Cardiac septum (tissue), 1 donor: ENCODE measurements around the gene BICD1. TPM values are rescaled to one million over a fixed set of nuclear protein-coding genes. Genes with fewer than 3 reads are reported as not detected.
"Not testable (repeated sequence)": the region's sequence is repeated elsewhere in the genome, so short reads cannot be mapped to it uniquely, and the experiment has no call there.

Source experiments
- DNase-seq: peaks from one replicate; pipeline ENCODE4 v3.0.0-alpha.2; 2020; ENCODE audit warnings: low spot score
- intact Hi-C: fragments of 100-400 bp; cut with DNase I; formaldehyde crosslinking; loops from one replicate; pipeline ENCODE4 v1.14.0; 2022
- total RNA-seq: library from RNA; stranded (reverse); fragmentation: NEBNext Ultra II Directional; extraction: Animal tissue kit (Norgen Biotek cat#: 25700); gene quantifications from one replicate; pipeline ENCODE4 v1.2.1, GENCODE V29; 2021
- donor health status: DM: no; HTN: no; CAD: no.

BICD1 gene
- total RNA-seq, 1 donor from 2014 or later, result 19.8 TPM

- DNase-seq, intact Hi-C loops: not testable (repeated sequence)
Measured at GRCh38 chr12:32099275-32099674, 7.4 kb upstream of the BICD1 start.

- DNase-seq, result no peak
- intact Hi-C loops, result loop anchor here (10.0 kb wide), 1 partner anchor 366 kb away; no protein-coding TSS in a partner anchor
Measured at GRCh38 chr12:32100361-32100760, 6.3 kb upstream of the BICD1 start.

- intact Hi-C loops, result loop anchor here (10.0 kb wide), 1 partner anchor 366 kb away; no protein-coding TSS in a partner anchor
- DNase-seq, result no peak
Measured at GRCh38 chr12:32100888-32101287, 5.8 kb upstream of the BICD1 start.

GRCh38 chr12:32102234-32102633, 4.4 kb upstream of the BICD1 start:
- no peak for DNase-seq
- intact Hi-C loops, result loop anchor here (10.0 kb wide), 1 partner anchor 367 kb away; no protein-coding TSS in a partner anchor

GRCh38 chr12:32104572-32105355, 1.9 kb upstream of the BICD1 start:
- no peak for DNase-seq
- intact Hi-C loops, result loop anchor here (5.0 to 10.0 kb wide), 3 partner anchors 147 to 463 kb away; partner anchors contain the start of gene RESF1

GRCh38 chr12:32105986-32106516, 596 bp upstream of the BICD1 start:
- no peak for DNase-seq
- intact Hi-C loops, result loop anchor here (5.0 to 10.0 kb wide), 3 partner anchors 149 to 461 kb away; partner anchors contain the start of gene RESF1

GRCh38 chr12:32107359-32108267, 966 bp downstream of the BICD1 start:
- intact Hi-C loops, result loop anchor here (5.0 to 10.0 kb wide), 3 partner anchors 150 to 460 kb away; partner anchors contain the start of gene RESF1
- DNase-seq, result no peak

GRCh38 chr12:32108787-32109186, 2.1 kb downstream of the BICD1 start:
- intact Hi-C loops, result loop anchor here (5.0 to 10.0 kb wide), 3 partner anchors 151 to 459 kb away; partner anchors contain the start of gene RESF1
- no peak for DNase-seq

- no peak for DNase-seq
- intact Hi-C loops, result no loop called here
Measured at GRCh38 chr12:32110417-32110816, 3.8 kb downstream of the BICD1 start.

GRCh38 chr12:32110942-32111341, 4.3 kb downstream of the BICD1 start:
- intact Hi-C loops, result no loop called here
- no peak for DNase-seq

GRCh38 chr12:32115404-32116104, 8.9 kb downstream of the BICD1 start:
- intact Hi-C loops, result no loop called here

GRCh38 chr12:32116897-32117296, 10.2 kb downstream of the BICD1 start:
- intact Hi-C loops, result no loop called here

More at GRCh38 chr12:32115404-32116104, 8.9 kb downstream of the BICD1 start:
- peak; percentile 90 for DNase-seq

GRCh38 chr12:32117316-32117715, 10.7 kb downstream of the BICD1 start:
- intact Hi-C loops, result no loop called here
- no peak for DNase-seq

More at GRCh38 chr12:32116897-32117296, 10.2 kb downstream of the BICD1 start:
- no peak for DNase-seq

GRCh38 chr12:32118806-32119205, 12.2 kb downstream of the BICD1 start:
- intact Hi-C loops, result no loop called here
- no peak for DNase-seq

- intact Hi-C loops, result no loop called here
- DNase-seq, result no peak
Measured at GRCh38 chr12:32120419-32120818, 13.8 kb downstream of the BICD1 start.

GRCh38 chr12:32124637-32125036, 18.0 kb downstream of the BICD1 start:
- intact Hi-C loops, result no loop called here
- DNase-seq, result no peak

- intact Hi-C loops, result no loop called here
- DNase-seq, result no peak
Measured at GRCh38 chr12:32125455-32126084, 18.9 kb downstream of the BICD1 start.

- intact Hi-C loops, result no loop called here
- no peak for DNase-seq
Measured at GRCh38 chr12:32126720-32127119, 20.1 kb downstream of the BICD1 start.

GRCh38 chr12:32131666-32132065, 25.0 kb downstream of the BICD1 start:
- intact Hi-C loops, result no loop called here
- DNase-seq, result no peak
